ENCODE results near the gene FKBP4. TPM values are rescaled to one million over a fixed set of nuclear protein-coding genes. Genes with fewer than 3 reads are reported as not detected.

Gene FKBP4
- total and polyA plus RNA-seq, 2 of the 8 experiments (the other 6 are each of a cell fraction or from before 2014, with no cell fraction given) = 72.6 to 243 TPM

GRCh38 chr12:2801044-2801783 lies 6.4 kb downstream of the FKBP4 start (continued):
- no peak for TF ChIP-seq CHD7 (IDR thresholded peaks at IDR 0.05; ENCODE audit: insufficient replicate concordance, low read length)
- TF ChIP-seq JUN (IDR thresholded peaks at IDR 0.05; ENCODE audit: low read depth, low read length) = no peak
- no peak for TF ChIP-seq KDM4A (IDR thresholded peaks at IDR 0.05; ENCODE audit: low read depth, low read length, severe bottlenecking)
- TF ChIP-seq TBP (IDR thresholded peaks at IDR 0.05; ENCODE audit: low read depth, low read length) = no peak
- no peak for TF ChIP-seq SP4 (IDR thresholded peaks at IDR 0.05; ENCODE audit: low read length)
- no peak for TF ChIP-seq YY1 (IDR thresholded peaks at IDR 0.05; ENCODE audit: low read depth, low read length)
- TF ChIP-seq SIN3A (conservative IDR thresholded peaks at IDR 0.05 in 1 of 2, IDR thresholded peaks at IDR 0.05 in 1 of 2; ENCODE audit: low read depth in 1 of 2, low read length in 2 of 2) = no peak
